LNCAP (cell line): ENCODE data around the gene KHK.

Source experiments
- TF ChIP-seq, protein P1 (sequence below): fragments of 450-650 bp; IDR thresholded peaks from 2 replicates; pipeline ENCODE4 v1.5.1; 2017; ENCODE audit warnings: mild to moderate bottlenecking

The KHK gene

DNA sequence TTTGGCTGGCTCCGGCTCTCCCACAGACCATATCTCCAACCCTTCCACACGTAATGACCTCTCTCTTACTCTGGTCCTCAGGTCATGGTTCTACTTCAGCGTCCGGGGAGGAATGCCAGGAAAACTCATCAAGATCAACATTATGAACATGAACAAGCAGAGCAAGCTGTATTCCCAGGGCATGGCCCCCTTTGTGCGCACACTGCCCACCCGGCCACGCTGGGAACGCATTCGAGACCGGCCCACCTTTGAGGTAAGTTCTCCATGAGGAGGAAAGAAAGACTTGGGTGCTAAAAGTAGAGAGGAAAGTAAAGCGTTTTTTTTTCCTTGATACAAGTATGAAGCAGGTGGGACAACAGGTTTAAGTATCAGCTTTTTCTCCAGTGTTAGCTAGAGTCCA is 33.3 kb upstream of the KHK start:
- TF ChIP-seq, protein P1, sequence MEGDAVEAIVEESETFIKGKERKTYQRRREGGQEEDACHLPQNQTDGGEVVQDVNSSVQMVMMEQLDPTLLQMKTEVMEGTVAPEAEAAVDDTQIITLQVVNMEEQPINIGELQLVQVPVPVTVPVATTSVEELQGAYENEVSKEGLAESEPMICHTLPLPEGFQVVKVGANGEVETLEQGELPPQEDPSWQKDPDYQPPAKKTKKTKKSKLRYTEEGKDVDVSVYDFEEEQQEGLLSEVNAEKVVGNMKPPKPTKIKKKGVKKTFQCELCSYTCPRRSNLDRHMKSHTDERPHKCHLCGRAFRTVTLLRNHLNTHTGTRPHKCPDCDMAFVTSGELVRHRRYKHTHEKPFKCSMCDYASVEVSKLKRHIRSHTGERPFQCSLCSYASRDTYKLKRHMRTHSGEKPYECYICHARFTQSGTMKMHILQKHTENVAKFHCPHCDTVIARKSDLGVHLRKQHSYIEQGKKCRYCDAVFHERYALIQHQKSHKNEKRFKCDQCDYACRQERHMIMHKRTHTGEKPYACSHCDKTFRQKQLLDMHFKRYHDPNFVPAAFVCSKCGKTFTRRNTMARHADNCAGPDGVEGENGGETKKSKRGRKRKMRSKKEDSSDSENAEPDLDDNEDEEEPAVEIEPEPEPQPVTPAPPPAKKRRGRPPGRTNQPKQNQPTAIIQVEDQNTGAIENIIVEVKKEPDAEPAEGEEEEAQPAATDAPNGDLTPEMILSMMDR = no peak

DNA sequence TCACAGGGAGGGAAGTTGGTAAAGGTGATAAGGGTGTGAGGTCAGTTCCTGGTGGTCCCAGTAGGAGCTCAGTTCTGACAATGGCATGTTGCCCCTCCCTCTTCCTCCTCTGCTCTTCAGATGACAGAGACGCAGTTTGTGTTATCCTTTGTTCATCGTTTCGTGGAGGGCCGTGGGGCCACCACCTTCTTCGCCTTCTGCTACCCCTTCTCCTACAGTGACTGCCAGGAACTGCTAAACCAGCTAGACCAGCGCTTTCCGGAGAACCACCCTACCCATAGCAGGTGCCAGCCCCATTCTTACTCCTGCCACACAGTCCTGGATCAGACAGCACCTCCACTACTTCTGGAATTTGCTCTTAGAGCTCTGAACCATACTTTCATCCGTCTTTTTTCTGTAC is 32.8 kb upstream of the KHK start:
- TF ChIP-seq, protein P1 = no peak

DNA sequence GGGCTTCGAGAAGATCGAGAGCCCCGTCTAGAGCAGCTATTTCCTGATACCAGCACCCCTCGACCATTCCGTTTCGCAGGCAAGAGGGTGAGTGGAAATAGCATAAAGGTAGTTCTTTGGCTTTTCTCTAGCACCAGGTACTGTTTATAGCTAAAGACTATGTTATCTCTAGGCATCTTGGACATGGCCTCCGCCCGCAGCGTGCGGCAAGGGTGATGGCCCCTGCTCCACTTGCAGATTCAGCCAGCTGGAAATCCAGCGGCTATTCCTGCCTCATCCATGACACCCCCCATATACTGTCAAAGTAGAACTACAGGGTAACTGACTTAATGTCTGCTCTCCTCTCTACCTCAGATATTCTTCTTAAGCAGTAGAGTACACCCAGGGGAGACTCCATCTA is 31.9 kb upstream of the KHK start:
- TF ChIP-seq, protein P1 = no peak

DNA sequence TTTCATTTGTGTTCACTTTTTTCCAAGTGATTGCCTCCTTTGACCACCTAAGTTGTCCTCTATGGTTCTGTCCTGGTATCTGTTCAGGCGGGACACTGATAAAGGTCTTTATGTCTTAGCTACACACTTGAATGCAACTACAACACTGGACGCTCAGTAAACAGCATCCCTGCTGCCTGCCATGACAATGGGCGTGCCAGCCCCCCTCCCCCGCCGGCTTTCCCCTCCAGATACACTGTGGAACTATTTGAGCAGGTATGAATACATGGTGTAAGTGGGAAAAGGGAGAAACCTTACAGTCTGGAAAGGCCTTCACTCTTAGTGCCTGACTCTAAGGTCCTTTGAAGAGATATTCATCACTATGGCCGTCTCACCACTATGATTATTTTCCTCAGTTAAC is 29.4 kb upstream of the KHK start:
- TF ChIP-seq, protein P1 = no peak

DNA sequence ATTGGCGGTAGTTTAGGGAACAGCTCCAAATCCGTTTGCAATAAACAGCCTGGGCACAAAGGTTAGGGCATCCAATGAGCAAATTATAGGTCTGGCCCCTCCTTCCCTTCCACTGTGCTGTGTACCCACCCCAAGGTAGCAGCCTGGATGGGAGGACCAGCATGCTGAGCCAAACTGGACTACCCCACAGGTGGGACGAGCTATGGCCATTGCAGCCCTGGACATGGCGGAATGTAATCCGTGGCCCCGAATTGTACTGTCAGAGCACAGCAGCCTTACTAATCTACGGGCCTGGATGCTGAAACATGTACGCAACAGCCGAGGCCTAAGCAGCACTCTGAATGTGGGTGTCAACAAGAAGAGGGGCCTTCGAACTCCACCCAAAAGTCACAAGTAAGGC is 28.4 kb upstream of the KHK start:
- TF ChIP-seq, protein P1 = no peak

DNA sequence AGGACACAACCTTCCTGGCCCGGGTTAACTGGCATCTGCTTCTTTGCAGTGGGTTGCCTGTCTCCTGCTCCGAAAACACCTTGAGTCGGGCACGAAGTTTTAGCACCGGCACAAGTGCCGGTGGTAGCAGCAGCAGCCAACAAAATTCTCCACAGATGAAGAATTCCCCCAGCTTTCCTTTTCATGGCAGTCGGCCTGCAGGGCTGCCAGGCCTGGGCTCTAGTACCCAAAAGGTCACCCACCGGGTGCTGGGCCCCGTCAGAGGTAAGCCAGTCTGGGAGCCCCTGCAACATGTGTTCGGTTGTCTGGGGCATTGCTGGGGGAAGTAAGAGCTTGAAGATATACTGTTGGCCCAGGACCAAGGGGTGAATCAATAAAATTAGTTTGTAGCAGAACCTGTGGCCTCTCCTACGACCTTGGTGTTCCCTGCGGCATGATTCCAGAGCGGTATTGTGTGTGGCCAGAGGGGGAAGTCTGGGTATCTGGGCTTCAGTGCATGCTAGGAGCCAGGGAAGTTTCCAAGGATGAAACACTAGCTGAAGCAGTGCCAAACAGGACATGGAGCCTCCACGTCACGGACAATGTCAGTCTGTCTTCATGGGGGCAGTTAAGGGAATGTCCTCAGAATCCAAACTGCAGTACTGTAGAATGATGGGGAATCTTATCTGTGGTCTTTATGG is 27.3 kb upstream of the KHK start:
- TF ChIP-seq, protein P1 = no peak

DNA sequence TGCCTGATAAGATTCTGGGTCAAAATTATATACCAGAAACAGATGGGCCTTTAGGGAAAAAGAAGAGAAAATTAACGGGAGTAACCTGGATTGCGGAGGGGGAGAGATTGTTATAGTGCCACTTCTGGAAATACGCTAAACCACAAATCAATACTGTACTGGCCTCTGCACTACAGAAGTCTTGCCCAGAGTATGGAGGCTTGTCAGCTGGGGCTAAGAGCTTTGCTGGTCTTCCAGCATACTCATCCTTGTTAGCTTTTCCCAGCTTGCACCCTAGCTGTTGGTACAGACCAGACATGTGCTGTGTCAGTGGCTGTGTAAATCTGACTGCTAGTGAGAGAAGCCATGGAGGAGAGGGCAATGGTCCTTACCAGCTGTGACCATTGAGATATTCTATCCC is 26.2 kb upstream of the KHK start:
- TF ChIP-seq, protein P1 = no peak

DNA sequence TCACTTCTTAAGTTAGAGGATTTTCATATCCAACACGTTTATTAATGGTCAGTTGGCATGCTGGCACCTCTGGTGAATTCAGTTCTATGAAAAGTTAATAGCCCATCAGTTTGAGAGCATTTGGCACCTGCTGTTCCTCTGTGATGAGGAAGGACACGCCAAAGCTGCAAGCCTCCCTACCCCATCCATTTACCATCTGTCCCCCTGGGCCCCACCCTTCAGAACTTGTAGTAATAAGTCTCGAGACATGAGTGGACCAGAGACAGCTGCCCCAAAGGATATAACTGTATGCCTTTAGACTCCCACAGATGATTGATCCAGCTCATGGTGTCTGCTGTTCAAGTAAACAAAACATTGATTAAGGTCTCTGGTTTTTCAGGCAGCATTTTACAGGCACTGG is 21.4 kb upstream of the KHK start:
- TF ChIP-seq, protein P1 = no peak
